OCI-LY1 (cell line): ENCODE data around the gene ZNF177.

Experiments used
- H2AFZ ChIP-seq: fragments of 200-600 bp; sonication (generic), shearing (Covaris generic); 2 replicates; pipeline ENCODE4 v1.6.0; 2014; ENCODE audit warnings: antibody characterized with exemption, mild to moderate bottlenecking, low read length
- H3F3A ChIP-seq: fragments of 200-600 bp; sonication (generic), shearing (Covaris generic); 2 replicates; pipeline ENCODE4 v1.6.0; 2014; ENCODE audit warnings: mild to moderate bottlenecking, antibody characterized with exemption, low read length, moderate library complexity; ENCODE audit not compliant: insufficient read depth
- H3K27ac ChIP-seq: fragments of 200-600 bp; sonication (generic); 2 replicates; pipeline ENCODE4 v1.5.1; 2014; ENCODE audit warnings: low read length, mixed run types, mild to moderate bottlenecking, low read depth; ENCODE audit not compliant: poor library complexity, severe bottlenecking
- H3K27me3 ChIP-seq: fragments of 200-600 bp; sonication (generic); 2 replicates; pipeline ENCODE4 v1.6.0; 2014; ENCODE audit warnings: antibody characterized with exemption, mild to moderate bottlenecking, low read length, moderate library complexity; ENCODE audit not compliant: insufficient read depth
- H3K36me3 ChIP-seq: fragments of 200-600 bp; sonication (generic); 2 replicates; pipeline ENCODE4 v1.6.1; 2014; ENCODE audit warnings: mild to moderate bottlenecking, antibody characterized with exemption, low read length, moderate library complexity, mixed read lengths; ENCODE audit not compliant: insufficient read depth
- H3K4me1 ChIP-seq: fragments of 200-600 bp; sonication (generic); 2 replicates; pipeline ENCODE4 v1.5.1; 2014; ENCODE audit warnings: mild to moderate bottlenecking, low read length, moderate library complexity; ENCODE audit not compliant: insufficient read depth, severe bottlenecking
- H3K4me2 ChIP-seq: fragments of 200-600 bp; sonication (generic), shearing (Covaris generic); 2 replicates; pipeline ENCODE4 v1.6.1; 2014; ENCODE audit warnings: low read length
- H3K4me3 ChIP-seq: fragments of 200-600 bp; sonication (generic); 2 replicates; pipeline ENCODE4 v1.5.1; 2014; ENCODE audit warnings: low read length, low read depth, mild to moderate bottlenecking, mixed read lengths; ENCODE audit not compliant: poor library complexity, severe bottlenecking
- H3K79me2 ChIP-seq: fragments of 200-600 bp; shearing (Covaris generic); 2 replicates; pipeline ENCODE4 v1.6.1; 2016; ENCODE audit warnings: mixed run types, low read length, mixed read lengths; ENCODE audit not compliant: insufficient read depth
- H3K9ac ChIP-seq: fragments of 200-600 bp; sonication (generic), shearing (Covaris generic); 2 replicates; pipeline ENCODE4 v1.6.1; 2014; ENCODE audit warnings: mild to moderate bottlenecking, low read length, mixed read lengths
- H3K9me2 ChIP-seq: fragments of 200-600 bp; sonication (generic), shearing (Covaris generic); 2 replicates; pipeline ENCODE4 v1.6.1; 2014; ENCODE audit warnings: low read depth, mild to moderate bottlenecking, low read length, mixed read lengths
- H3K9me3 ChIP-seq: fragments of 200-600 bp; shearing (Covaris generic); 2 replicates; pipeline ENCODE4 v1.6.1; 2014; ENCODE audit warnings: low read length, mixed read lengths
- H4K20me1 ChIP-seq: fragments of 200-600 bp; sonication (generic), shearing (Covaris generic); 2 replicates; pipeline ENCODE4 v1.6.0; 2016; ENCODE audit warnings: mild to moderate bottlenecking, low read length; ENCODE audit not compliant: insufficient read depth
- EZH2 ChIP-seq: fragments of 200-600 bp; sonication (generic), shearing (Covaris generic); IDR thresholded peaks from 2 replicates; pipeline ENCODE4 v1.8.0; 2017; ENCODE audit warnings: borderline replicate concordance, mixed run types, mild to moderate bottlenecking, antibody characterized with exemption, low read length, moderate library complexity, mixed read lengths
- TF ChIP-seq, protein P1 (sequence below): fragments of 200-600 bp; sonication (generic), shearing (Covaris generic); IDR thresholded peaks from 2 replicates; pipeline ENCODE4 v1.5.1; 2017; ENCODE audit warnings: mild to moderate bottlenecking, antibody characterized with exemption, low read length, moderate library complexity, mixed read lengths

The ZNF177 gene

GRCh38 chr19:9413240-9413954 is 50.6 kb downstream of the ZNF177 start:
- H3K79me2 ChIP-seq, result no peaks in the 10 kb centered on the region
- no peaks in the 10 kb centered on the region for H4K20me1 ChIP-seq
- H3K36me3 ChIP-seq, result peaks cover 70% of the 10 kb centered on the region
- H3K4me2 ChIP-seq, result no peak overlapping the region
- TF ChIP-seq EZH2, result no peak
- TF ChIP-seq, protein P1, sequence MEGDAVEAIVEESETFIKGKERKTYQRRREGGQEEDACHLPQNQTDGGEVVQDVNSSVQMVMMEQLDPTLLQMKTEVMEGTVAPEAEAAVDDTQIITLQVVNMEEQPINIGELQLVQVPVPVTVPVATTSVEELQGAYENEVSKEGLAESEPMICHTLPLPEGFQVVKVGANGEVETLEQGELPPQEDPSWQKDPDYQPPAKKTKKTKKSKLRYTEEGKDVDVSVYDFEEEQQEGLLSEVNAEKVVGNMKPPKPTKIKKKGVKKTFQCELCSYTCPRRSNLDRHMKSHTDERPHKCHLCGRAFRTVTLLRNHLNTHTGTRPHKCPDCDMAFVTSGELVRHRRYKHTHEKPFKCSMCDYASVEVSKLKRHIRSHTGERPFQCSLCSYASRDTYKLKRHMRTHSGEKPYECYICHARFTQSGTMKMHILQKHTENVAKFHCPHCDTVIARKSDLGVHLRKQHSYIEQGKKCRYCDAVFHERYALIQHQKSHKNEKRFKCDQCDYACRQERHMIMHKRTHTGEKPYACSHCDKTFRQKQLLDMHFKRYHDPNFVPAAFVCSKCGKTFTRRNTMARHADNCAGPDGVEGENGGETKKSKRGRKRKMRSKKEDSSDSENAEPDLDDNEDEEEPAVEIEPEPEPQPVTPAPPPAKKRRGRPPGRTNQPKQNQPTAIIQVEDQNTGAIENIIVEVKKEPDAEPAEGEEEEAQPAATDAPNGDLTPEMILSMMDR, result no peak
- H3F3A ChIP-seq, result no peaks in the 10 kb centered on the region
- peaks cover 51% of the 10 kb centered on the region for H3K9me3 ChIP-seq
- H2AFZ ChIP-seq, result no peak overlapping the region
- no peaks in the 10 kb centered on the region for H3K27me3 ChIP-seq
- H3K27ac ChIP-seq, result no peak overlapping the region
- H3K4me1 ChIP-seq, result no peaks in the 10 kb centered on the region
- H3K4me3 ChIP-seq, result no peak overlapping the region
- no peak overlapping the region for H3K9ac ChIP-seq
- H3K9me2 ChIP-seq, result no peaks in the 10 kb centered on the region

DNA sequence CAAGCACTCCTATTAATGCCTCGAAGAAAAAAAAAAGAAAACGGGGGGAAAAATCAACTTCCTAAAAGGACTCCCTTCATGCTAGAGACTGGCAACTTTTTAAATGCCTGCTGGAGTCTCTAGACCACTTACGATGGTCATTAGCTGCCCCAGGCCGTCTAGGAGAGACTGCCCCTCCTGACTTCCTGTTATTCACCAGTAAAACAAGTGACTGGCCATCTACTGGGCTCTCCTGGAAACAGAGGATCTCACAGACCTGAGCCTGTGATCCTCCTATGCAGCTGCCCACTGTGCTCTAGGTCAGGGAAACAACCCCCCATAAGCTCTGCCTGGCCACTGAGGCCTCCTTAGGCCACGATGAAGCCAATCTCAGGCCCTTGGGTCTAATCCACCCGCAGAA is 65.1 kb downstream of the ZNF177 start:
- H3K9ac ChIP-seq, result no peak overlapping the region
- peaks cover 94% of the 10 kb centered on the region for H3K36me3 ChIP-seq
- no peaks in the 10 kb centered on the region for H3K9me2 ChIP-seq
- H2AFZ ChIP-seq, result no peak overlapping the region
- H3K27ac ChIP-seq, result no peak overlapping the region
- H3K4me2 ChIP-seq, result no peak overlapping the region
- no peaks in the 10 kb centered on the region for H3F3A ChIP-seq
- H3K4me3 ChIP-seq, result no peak overlapping the region
- no peaks in the 10 kb centered on the region for H3K79me2 ChIP-seq
- H3K4me1 ChIP-seq, result no peaks in the 10 kb centered on the region
- no peaks in the 10 kb centered on the region for H4K20me1 ChIP-seq
- 0 out of 2 replicates have a peak, but pooled peaks cover under 1% of the 10 kb centered on the region for H3K9me3 ChIP-seq
- no peaks in the 10 kb centered on the region for H3K27me3 ChIP-seq
- TF ChIP-seq EZH2, result no peak
- TF ChIP-seq, protein P1, result no peak

GRCh38 chr19:9430444-9430843 is 67.6 kb downstream of the ZNF177 start:
- H3K9me3 ChIP-seq, result no peaks in the 10 kb centered on the region
- no peak overlapping the region for H3K4me3 ChIP-seq
- H3K27ac ChIP-seq, result no peak overlapping the region
- H3K9me2 ChIP-seq, result no peaks in the 10 kb centered on the region
- peaks cover 77% of the 10 kb centered on the region for H3K36me3 ChIP-seq
- no peaks in the 10 kb centered on the region for H3F3A ChIP-seq
- no peaks in the 10 kb centered on the region for H4K20me1 ChIP-seq
- H2AFZ ChIP-seq, result no peak overlapping the region
- no peak for TF ChIP-seq EZH2
- H3K4me2 ChIP-seq, result no peak overlapping the region
- H3K4me1 ChIP-seq, result peaks cover 12% of the 10 kb centered on the region
- no peak overlapping the region for H3K9ac ChIP-seq
- H3K79me2 ChIP-seq, result peaks cover 13% of the 10 kb centered on the region
- H3K27me3 ChIP-seq, result no peaks in the 10 kb centered on the region

DNA sequence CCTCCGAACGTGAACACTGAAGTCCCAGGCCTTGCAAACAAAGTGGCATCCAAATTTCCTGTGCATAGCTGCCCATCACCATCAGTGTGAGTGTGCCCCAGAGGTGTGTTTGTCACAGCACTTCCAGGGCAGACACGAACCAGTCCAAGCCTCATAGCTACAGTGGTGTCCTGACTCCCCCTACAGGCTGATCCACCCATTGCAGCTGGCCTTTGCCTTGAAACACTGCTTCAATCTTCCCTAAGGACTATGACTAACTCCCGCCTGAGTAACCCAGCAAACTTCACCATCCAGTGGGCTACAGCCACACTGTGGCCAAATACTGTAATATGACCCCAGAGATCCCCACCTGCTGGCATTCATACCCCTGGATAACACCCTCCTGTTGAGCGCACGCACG is 68.7 kb downstream of the ZNF177 start:
- no peaks in the 10 kb centered on the region for H4K20me1 ChIP-seq
- H3K27ac ChIP-seq, result no peak overlapping the region
- peaks cover 67% of the 10 kb centered on the region for H3K36me3 ChIP-seq
- H3K79me2 ChIP-seq, result peaks cover 13% of the 10 kb centered on the region
- no peak overlapping the region for H2AFZ ChIP-seq
- H3F3A ChIP-seq, result no peaks in the 10 kb centered on the region
- H3K4me2 ChIP-seq, result no peak overlapping the region
- no peaks in the 10 kb centered on the region for H3K27me3 ChIP-seq
- H3K4me1 ChIP-seq, result peaks cover 19% of the 10 kb centered on the region
- no peak overlapping the region for H3K4me3 ChIP-seq
- no peaks in the 10 kb centered on the region for H3K9me3 ChIP-seq
- H3K9ac ChIP-seq, result no peak overlapping the region
- TF ChIP-seq, protein P1, result peak; percentile 71
- no peak for TF ChIP-seq EZH2
- H3K9me2 ChIP-seq, result no peaks in the 10 kb centered on the region
